ENCODE data around the gene MARK1. TPM values are rescaled to one million over a fixed set of nuclear protein-coding genes. Genes with fewer than 3 reads are reported as not detected.
A peak's percentile ranks its signal among the peaks of the same experiment; 100 is the strongest.

The MARK1 gene
- total RNA-seq, 2 donors from 2014 or later = not detected

DNA sequence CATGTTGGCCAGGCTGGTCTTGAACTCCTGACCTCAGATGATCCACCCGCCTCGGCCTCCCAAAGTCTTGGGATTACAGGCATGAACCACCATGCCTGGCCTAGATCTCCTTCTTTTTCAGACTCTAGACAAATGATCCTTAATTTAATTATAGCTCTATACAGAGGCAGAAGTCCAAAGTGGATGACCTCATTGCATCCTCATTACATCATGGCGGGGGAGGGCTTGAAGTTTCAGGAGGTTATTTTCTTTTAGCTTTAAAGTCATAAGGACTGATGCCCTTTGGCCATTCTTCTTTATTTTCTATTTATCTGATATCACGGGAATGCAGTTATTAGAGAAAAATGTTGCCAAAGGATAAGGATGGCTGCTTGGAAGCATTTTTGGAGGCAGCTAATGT lies 14.1 kb upstream of the MARK1 start:
- Mint-ChIP-seq H3K9me3 (peaks cover 3% of the 10 kb centered on the region), H3K27me3 (peaks cover 17 to 22% of the 10 kb centered on the region in 2 donors), H3K36me3 (no peaks in the 10 kb centered on the region), H3K4me3 (no peak overlapping the region), H3K4me1 (ENCODE audit: low read depth in 2 of 2) (no peaks in the 10 kb centered on the region), H3K27ac (no peak overlapping the region)
- ATAC-seq (no peak), DNase-seq (ENCODE audit: low spot score) (no peak)

DNA sequence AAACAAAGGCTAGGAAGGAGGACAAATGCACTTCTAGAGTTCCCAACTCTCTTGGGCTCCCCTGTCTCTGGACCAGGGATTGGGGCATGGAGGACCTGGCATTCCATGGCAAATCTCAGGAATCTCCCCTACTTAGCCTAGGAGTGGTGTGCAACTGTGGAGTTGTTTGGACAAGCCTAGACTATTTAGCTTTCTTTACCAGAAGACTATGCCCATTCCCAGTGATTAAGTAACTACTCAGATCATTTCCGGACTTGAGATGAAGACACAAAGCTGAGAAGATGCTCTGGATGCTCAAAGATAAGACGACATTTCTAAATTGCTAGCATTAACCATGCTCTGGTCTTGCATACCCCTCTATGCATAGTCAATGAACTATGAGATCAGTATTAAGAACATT lies 13.7 kb upstream of the MARK1 start:
- ATAC-seq = no peak
- Mint-ChIP-seq H3K27me3 (peaks cover 19 to 22% of the 10 kb centered on the region in 2 donors), H3K4me1 (ENCODE audit: low read depth in 2 of 2) (no peaks in the 10 kb centered on the region)

DNA sequence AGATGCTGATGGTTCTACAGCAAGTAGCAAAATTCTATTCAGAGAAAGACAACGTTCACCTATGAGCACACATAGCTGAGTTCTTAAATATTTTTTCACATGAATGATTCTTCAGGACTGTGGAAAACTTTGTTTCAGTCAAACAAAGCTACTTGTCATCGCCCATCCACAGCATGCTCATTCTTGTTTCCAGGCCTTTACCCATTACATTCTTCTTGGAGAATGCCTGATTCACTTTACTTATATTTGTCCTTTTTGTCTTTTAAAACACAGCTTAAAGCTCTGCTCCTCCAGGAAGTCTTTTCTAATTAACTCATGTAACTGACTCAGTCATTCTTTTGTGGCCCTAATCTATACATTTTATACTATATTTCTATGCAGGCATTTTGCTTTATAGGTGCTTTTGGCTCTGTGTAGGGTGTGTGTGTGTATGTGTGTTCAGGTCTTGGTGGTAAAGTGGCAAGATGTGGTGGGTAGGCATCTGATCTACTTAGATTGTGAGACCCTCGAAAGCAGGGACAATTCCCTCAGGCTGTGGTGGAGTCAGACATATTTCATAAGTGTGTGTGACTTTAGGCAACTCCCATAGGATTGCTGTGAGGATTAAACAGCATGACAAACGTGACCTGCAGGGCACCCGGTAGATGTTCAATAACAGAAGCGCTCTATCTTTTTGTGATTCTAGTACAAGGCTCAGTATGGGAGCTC lies 11.8 kb upstream of the MARK1 start:
- H3K9me3 Mint-ChIP-seq = peaks cover 3% of the 10 kb centered on the region
- no peak overlapping the region for H3K27ac Mint-ChIP-seq
- DNase-seq (ENCODE audit: low spot score) = no peak
- peaks cover 19 to 21% of the 10 kb centered on the region in 2 donors for H3K27me3 Mint-ChIP-seq
- H3K4me1 Mint-ChIP-seq (ENCODE audit: low read depth in 2 of 2) = no peaks in the 10 kb centered on the region
- H3K36me3 Mint-ChIP-seq = no peaks in the 10 kb centered on the region
- H3K4me3 Mint-ChIP-seq = no peak overlapping the region
- no peak for ATAC-seq

More for the DNA sequence above, 13.7 kb upstream of the MARK1 start:
- DNase-seq (ENCODE audit: low spot score) = no peak
- H3K9me3 Mint-ChIP-seq = peaks cover 3% of the 10 kb centered on the region
- H3K36me3 Mint-ChIP-seq = no peaks in the 10 kb centered on the region
- no peak overlapping the region for H3K27ac Mint-ChIP-seq
- no peak overlapping the region for H3K4me3 Mint-ChIP-seq

DNA sequence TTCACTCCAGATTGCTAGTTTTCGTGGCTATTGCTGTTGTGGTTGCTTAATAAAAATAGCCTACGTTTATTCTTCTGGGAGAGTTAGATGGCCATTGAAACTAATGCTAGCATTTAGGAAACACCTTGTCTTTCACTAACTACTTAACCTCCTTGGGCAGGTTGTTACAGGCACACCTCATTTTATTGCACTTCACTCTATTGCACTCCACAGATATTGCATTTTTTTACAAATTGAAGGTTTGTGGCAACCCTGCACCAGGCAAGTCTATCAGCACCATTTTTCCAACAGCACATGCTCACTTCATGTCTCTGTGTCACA lies 11.3 kb upstream of the MARK1 start:
- H3K27ac Mint-ChIP-seq = no peak overlapping the region

DNA sequence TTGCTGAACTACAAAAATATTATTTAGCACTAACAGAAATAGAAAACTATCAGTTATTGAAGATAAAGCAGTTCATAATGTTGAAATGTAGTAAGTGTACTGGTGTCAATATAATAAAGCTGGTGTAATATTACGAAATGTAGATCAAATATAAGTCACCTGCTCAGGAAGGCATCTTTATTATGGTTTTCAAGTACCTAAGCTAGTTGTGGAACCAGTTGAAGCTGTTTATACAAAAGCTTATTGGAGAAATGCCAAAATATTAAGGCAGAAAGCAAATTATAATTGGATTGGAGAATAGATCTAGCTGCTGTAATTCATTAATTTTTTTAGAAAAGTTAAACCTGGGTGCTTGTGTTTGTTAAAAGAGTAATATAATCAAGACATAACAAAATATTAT lies 6.2 kb upstream of the MARK1 start:
- H3K4me1 Mint-ChIP-seq (ENCODE audit: low read depth in 2 of 2) = no peaks in the 10 kb centered on the region
- no peak overlapping the region for H3K4me3 Mint-ChIP-seq
- DNase-seq (ENCODE audit: low spot score) (no peak), ATAC-seq (no peak)
- no peaks in the 10 kb centered on the region for H3K36me3 Mint-ChIP-seq
- H3K27me3 Mint-ChIP-seq = peaks cover 28 to 55% of the 10 kb centered on the region in 2 donors
- peaks cover 3% of the 10 kb centered on the region for H3K9me3 Mint-ChIP-seq
- no peak overlapping the region for H3K27ac Mint-ChIP-seq

More for the DNA sequence above, 11.3 kb upstream of the MARK1 start:
- no peaks in the 10 kb centered on the region for H3K36me3 Mint-ChIP-seq
- no peaks in the 10 kb centered on the region for H3K4me1 Mint-ChIP-seq (ENCODE audit: low read depth in 2 of 2)
- peaks cover 15 to 17% of the 10 kb centered on the region in 2 donors for H3K27me3 Mint-ChIP-seq
- no peak overlapping the region for H3K4me3 Mint-ChIP-seq
- peaks cover 3% of the 10 kb centered on the region for H3K9me3 Mint-ChIP-seq
- no peak for ATAC-seq
- DNase-seq (ENCODE audit: low spot score) = no peak

DNA sequence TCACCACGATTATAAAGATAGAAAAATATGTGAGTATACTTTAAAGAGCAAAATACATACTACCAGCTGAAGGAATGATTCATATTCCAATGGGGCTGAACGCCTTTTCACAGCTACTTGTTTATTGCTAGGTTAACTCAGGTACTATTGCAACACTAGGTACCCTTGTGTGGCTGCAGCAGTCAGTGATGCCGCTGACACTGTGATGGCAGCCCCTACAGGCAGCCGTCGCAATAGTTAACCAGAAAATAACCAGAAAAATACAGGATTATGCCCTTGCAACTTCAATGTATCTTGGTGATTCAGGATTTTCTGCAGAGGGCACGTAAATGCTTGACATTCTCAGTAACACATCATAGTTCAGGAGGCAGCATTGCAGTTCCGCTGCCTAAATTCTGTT lies 1.6 kb upstream of the MARK1 start:
- Mint-ChIP-seq H3K9me3 (no peaks in the 10 kb centered on the region), H3K4me1 (ENCODE audit: low read depth in 2 of 2) (peaks cover 7 to 11% of the 10 kb centered on the region in 2 donors), H3K36me3 (peaks cover 6% of the 10 kb centered on the region), H3K4me3 (no peak overlapping the region), H3K27me3 (peaks cover 39 to 75% of the 10 kb centered on the region in 2 donors), H3K27ac (no peak overlapping the region)
- ATAC-seq (no peak), DNase-seq (ENCODE audit: low spot score) (no peak)

DNA sequence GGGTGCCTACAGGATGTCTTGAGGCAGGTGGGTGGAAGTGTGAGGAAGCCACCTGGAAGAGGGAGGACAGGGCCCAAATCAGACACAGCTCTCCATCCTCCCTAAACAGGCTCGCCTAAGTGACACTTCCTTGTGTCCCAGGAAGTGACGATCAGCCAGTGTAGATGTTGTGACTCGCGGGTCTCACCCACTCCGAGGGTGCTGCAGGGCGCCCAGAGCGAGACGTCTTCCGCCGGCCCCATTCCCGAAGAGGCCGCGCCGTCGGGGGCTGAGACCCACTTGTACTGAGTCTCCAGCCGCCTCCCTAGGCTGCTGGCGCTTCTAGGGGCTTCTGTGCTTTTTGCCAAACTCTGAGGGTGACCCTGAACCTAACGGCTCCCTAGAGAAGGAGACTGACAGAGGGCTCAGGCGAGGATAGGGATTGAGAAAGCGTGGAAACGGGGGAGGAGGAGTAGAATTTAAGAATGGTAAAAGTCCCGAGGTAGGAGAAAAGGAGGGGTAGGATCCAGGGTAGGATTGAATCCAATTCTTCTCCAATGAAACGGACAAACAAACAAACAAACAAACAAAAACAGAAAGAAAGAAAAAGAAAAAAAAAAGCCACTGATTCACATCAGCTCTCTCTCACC lies 543 bp upstream of the MARK1 start:
- Mint-ChIP-seq H3K4me1 (ENCODE audit: low read depth in 2 of 2) (peaks cover 7 to 11% of the 10 kb centered on the region in 2 donors), H3K9me3 (no peaks in the 10 kb centered on the region), H3K36me3 (peaks cover 6% of the 10 kb centered on the region), H3K4me3 (peak overlapping the region; percentile 91), H3K27ac (no peak overlapping the region), H3K27me3 (peaks cover 42 to 69% of the 10 kb centered on the region in 2 donors)
- ATAC-seq = no peak
- no peak for DNase-seq (ENCODE audit: low spot score)

DNA sequence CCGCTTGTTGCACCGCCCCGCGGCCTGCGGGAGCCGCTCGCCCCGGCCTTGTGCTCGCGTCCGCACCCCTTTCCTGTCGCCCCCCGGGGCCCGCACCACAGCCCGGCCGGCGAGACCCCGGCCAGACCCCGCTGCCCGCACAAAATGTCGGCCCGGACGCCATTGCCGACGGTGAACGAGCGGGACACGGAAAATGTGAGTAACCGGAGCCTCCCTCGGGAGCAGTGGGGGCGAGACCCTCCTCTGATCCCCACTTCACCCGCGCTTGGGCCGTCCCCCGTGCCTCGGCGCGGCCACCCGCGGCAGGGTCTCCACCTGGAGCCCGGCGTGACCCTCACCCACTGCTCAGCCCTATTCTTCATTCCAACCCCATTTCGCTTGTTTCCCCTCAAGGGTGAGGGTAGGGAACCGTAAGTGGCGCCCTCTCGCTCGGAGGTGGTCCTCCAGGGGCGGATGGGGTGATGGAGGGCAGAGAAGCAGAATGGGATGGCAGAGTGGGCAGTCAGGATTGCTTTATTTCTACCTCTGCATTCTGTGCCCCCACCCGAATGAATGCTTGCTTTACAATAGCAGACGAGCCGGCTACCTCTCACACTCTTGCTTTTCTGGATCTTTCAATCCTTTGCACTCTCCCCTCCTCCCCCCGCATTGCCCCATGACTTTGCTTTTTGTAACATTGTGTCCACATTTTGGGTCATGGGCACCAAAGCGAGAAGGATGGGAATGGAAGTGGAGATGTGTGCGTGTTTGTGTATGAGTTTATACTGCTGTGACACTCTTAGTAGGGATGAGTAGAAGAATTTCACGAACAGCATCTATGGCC lies 954 bp downstream of the MARK1 start:
- peaks cover 44 to 67% of the 10 kb centered on the region in 2 donors for H3K27me3 Mint-ChIP-seq
- peaks cover 7 to 11% of the 10 kb centered on the region in 2 donors for H3K4me1 Mint-ChIP-seq (ENCODE audit: low read depth in 2 of 2)
- ATAC-seq = peak in 1 of 2 donors; percentile 38
- no peak for DNase-seq (ENCODE audit: low spot score)
- no peak overlapping the region for H3K27ac Mint-ChIP-seq
- H3K36me3 Mint-ChIP-seq = peaks cover 6% of the 10 kb centered on the region
- H3K4me3 Mint-ChIP-seq = peak overlapping the region; percentile 43
- H3K9me3 Mint-ChIP-seq = peaks cover 5% of the 10 kb centered on the region

DNA sequence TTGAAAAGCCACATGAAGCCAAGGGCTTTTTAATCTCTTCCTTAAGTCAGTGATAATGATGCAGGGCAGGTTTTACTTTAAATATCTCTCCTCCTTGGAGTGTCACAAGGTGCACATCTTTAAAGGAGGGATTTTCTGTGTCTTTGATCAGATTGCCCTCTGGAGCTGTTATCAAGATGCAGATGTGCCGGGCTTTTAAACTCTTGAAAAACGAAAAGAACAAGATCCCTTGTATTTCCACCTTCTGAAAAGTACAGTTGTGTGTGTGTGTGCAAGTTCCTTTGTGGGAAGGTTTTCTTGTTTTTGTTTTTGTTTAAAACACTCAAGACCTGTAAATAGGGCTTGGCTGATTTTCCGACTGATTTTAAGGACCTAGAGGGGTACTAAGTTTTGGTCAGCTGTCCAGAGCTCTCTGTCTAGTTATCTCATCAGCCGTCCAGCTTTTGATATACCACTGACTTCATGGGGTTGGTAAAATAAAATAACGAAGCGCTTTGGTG lies 1.6 kb downstream of the MARK1 start:
- ATAC-seq = no peak
- peaks cover 7 to 11% of the 10 kb centered on the region in 2 donors for H3K4me1 Mint-ChIP-seq (ENCODE audit: low read depth in 2 of 2)
- no peak for DNase-seq (ENCODE audit: low spot score)
- peaks cover 9% of the 10 kb centered on the region for H3K36me3 Mint-ChIP-seq
- H3K27ac Mint-ChIP-seq = no peak overlapping the region
- peak overlapping the region; percentile 43 for H3K4me3 Mint-ChIP-seq
- peaks cover 46 to 67% of the 10 kb centered on the region in 2 donors for H3K27me3 Mint-ChIP-seq
- peaks cover 8% of the 10 kb centered on the region for H3K9me3 Mint-ChIP-seq

DNA sequence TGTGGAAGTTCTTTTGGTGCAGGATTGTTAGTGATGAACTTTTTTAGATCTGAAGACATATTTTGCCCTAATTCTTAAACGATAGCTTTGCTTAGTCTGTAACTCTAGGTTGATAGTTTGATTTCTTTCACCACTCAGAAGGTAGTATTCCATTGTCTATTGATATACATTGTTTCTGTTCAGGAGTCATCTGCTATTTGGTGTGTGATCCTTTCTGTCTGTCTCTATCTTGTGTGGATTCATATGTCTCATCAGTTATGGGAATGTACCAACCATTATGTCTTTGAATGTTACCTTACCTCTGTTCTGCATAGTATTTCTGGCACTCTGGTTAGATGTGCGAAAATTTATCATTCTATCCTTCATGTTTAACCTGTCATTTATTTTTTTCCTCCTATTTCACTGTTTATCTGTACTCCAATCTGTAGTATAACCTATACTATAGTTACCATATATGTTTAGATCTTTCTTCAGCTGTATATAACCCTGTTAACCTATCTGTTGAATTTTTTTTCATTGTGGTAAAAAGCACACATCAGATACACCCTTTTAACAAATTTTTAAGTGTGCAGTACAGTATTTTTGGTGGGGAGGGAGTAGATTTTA lies 5.7 kb downstream of the MARK1 start:
- H3K9me3 Mint-ChIP-seq = peaks cover 9% of the 10 kb centered on the region

DNA sequence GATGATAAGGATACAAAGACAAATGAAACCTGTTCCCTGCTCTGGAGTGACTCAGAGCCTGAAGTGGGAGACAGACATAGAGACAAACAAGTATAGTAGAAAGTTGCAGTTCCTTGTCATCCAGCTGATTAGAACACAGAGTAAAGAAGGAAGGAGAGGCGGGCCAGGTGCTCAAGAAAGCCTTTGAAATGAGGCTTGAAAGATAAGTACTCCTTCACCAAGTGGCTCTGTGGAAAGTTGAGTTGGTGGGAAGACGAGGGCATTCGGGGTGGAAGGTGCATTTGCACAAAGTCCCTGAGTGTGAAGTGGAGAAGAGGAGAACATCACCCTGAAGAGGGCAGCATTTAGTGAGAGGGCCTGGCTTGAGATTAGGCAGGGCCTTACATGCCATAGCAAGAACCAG lies 17.0 kb downstream of the MARK1 start:
- Mint-ChIP-seq H3K36me3 (no peaks in the 10 kb centered on the region), H3K4me1 (ENCODE audit: low read depth in 2 of 2) (no peaks in the 10 kb centered on the region), H3K27ac (no peak overlapping the region), H3K9me3 (peaks cover 3% of the 10 kb centered on the region), H3K27me3 (peaks cover 0 to 16% of the 10 kb centered on the region in 2 donors), H3K4me3 (no peak overlapping the region)
- ATAC-seq = no peak
- no peak for DNase-seq (ENCODE audit: low spot score)

More for the DNA sequence above, 5.7 kb downstream of the MARK1 start:
- Mint-ChIP-seq H3K27me3 (peaks cover 32 to 47% of the 10 kb centered on the region in 2 donors), H3K27ac (no peak overlapping the region), H3K4me3 (no peak overlapping the region), H3K4me1 (ENCODE audit: low read depth in 2 of 2) (peaks cover 0 to 5% of the 10 kb centered on the region in 2 donors), H3K36me3 (peaks cover 4% of the 10 kb centered on the region)
- no peak for ATAC-seq
- DNase-seq (ENCODE audit: low spot score) = no peak

DNA sequence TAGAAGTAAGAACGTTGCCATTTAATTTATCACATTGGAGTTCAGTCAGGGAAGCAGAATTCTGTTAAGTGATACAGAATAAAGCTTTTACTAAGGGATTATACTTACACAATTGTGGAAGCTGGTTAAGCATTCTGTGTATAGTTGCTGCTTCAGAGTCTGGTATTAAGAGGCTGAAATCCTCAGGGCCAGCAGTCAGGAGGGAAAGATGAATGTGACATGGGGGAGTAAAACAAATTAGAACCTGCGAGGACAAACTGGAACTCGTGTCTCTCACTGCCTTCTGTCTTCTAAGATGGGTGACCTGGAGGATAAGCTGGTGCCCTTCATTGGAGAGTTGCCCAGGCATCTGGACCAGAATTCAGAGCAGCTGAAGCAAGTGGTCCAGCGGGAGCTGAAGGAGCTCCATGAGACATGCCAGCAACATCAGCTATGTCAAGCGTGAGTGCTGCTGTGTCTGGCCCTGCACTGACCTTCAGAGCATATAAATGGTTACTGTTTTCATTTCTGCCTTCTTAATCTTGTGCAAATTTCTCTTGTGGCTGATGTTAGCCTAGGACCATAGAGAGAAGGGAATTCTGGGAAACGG lies 23.0 kb downstream of the MARK1 start:
- ATAC-seq = no peak
- peaks cover 0 to 7% of the 10 kb centered on the region in 2 donors for H3K27me3 Mint-ChIP-seq
- no peak overlapping the region for H3K4me3 Mint-ChIP-seq
- no peak overlapping the region for H3K27ac Mint-ChIP-seq
- no peaks in the 10 kb centered on the region for H3K4me1 Mint-ChIP-seq (ENCODE audit: low read depth in 2 of 2)
- no peaks in the 10 kb centered on the region for H3K36me3 Mint-ChIP-seq
- no peaks in the 10 kb centered on the region for H3K9me3 Mint-ChIP-seq
- DNase-seq (ENCODE audit: low spot score) = no peak

DNA sequence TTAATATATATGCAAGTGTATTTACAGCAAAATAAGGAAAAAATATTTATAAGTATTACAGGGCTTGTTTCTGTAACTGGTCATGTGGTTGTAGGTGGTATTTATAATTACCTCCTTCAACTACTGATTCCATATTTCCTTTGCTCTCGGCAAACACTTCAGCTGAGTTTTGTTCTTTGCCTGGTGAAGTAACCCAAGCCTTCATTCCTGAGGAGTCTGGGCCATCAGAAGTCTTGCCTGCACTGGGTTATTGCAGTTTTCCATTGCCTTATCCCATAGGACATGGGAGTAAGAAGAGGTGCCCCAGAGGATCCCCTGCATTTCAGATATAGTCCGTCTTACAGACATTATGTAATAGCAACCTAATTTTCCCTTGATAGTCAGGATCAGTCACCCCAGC lies 23.8 kb downstream of the MARK1 start:
- no peak overlapping the region for H3K27ac Mint-ChIP-seq
- DNase-seq (ENCODE audit: low spot score) (no peak), ATAC-seq (no peak)
- no peaks in the 10 kb centered on the region for H3K9me3 Mint-ChIP-seq
- no peaks in the 10 kb centered on the region for H3K4me1 Mint-ChIP-seq (ENCODE audit: low read depth in 2 of 2)
- no peaks in the 10 kb centered on the region for H3K36me3 Mint-ChIP-seq
- peaks cover 1 to 7% of the 10 kb centered on the region in 2 donors for H3K27me3 Mint-ChIP-seq
- no peak overlapping the region for H3K4me3 Mint-ChIP-seq
